ENCODE data around the gene KLHL26. TPM values are rescaled to one million over a fixed set of nuclear protein-coding genes. Genes with fewer than 3 reads are reported as not detected.

KLHL26 gene
- total and polyA plus RNA-seq, 9 of the 15 experiments (the other 6 are each of a cell fraction or from before 2014, with no cell fraction given), result 0.13 to 13.3 (median 1.4) TPM

GRCh38 chr19:18683109-18683957, 46.5 kb downstream of the KLHL26 start, which contains the start of gene CRTC1 (continued):
- TF ChIP-seq NRF1 (conservative IDR thresholded peaks at IDR 0.05 in 1 of 2, IDR thresholded peaks at IDR 0.05 in 1 of 2), result peak; percentile 93 to 94
- TF ChIP-seq, protein P1, sequence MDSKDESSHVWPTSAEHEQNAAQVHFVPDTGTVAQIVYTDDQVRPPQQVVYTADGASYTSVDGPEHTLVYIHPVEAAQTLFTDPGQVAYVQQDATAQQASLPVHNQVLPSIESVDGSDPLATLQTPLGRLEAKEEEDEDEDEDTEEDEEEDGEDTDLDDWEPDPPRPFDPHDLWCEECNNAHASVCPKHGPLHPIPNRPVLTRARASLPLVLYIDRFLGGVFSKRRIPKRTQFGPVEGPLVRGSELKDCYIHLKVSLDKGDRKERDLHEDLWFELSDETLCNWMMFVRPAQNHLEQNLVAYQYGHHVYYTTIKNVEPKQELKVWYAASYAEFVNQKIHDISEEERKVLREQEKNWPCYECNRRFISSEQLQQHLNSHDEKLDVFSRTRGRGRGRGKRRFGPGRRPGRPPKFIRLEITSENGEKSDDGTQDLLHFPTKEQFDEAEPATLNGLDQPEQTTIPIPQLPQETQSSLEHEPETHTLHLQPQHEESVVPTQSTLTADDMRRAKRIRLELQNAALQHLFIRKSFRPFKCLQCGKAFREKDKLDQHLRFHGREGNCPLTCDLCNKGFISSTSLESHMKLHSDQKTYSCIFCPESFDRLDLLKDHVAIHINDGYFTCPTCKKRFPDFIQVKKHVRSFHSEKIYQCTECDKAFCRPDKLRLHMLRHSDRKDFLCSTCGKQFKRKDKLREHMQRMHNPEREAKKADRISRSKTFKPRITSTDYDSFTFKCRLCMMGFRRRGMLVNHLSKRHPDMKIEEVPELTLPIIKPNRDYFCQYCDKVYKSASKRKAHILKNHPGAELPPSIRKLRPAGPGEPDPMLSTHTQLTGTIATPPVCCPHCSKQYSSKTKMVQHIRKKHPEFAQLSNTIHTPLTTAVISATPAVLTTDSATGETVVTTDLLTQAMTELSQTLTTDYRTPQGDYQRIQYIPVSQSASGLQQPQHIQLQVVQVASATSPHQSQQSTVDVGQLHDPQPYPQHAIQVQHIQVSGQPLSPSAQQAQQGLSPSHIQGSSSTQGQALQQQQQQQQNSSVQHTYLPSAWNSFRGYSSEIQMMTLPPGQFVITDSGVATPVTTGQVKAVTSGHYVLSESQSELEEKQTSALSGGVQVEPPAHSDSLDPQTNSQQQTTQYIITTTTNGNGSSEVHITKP (IDR thresholded peaks at IDR 0.05; ENCODE audit: partially characterized antibody), result peak; percentile 84
- TF ChIP-seq ZNF263 (CRISPR knock-in tag; IDR thresholded peaks at IDR 0.05; ENCODE audit: borderline replicate concordance), result peak; percentile 97
- no peak for TF ChIP-seq ZC3H4 (CRISPR knock-in tag; IDR thresholded peaks at IDR 0.05; ENCODE audit: borderline replicate concordance)
- peak; percentile 54 to 94 for TF ChIP-seq MAZ (CRISPR knock-in tag; conservative IDR thresholded peaks at IDR 0.05 in 1 of 2, IDR thresholded peaks at IDR 0.05 in 1 of 2)
- no peak for TF ChIP-seq SPI1 (IDR thresholded peaks at IDR 0.05; ENCODE audit: borderline replicate concordance, low read depth, low read length)
- 0 out of 2 replicates have a peak, but pooled peaks have one; percentile 9 for TF ChIP-seq SOX6 (IDR thresholded peaks at IDR 0.05)
- TF ChIP-seq TEAD2 (tag; IDR thresholded peaks at IDR 0.05), result no peak
- peak; percentile 10; the same call in 1 of the 2 replicates for TF ChIP-seq CC2D1A (IDR thresholded peaks at IDR 0.05)
- no peak for TF ChIP-seq ZNF592 (IDR thresholded peaks at IDR 0.05)
- peak; percentile 96 for TF ChIP-seq MEIS2 (IDR thresholded peaks at IDR 0.05; ENCODE audit: partially characterized antibody)
- peak; percentile 11; the same call in 1 of the 2 replicates for TF ChIP-seq JUND (IDR thresholded peaks at IDR 0.05; ENCODE audit: borderline replicate concordance, low read depth, low read length)
- TF ChIP-seq JUND (tag; IDR thresholded peaks at IDR 0.05; ENCODE audit: borderline replicate concordance, low read depth, low read length), result no peak
- 0 out of 2 replicates have a peak, but pooled peaks have one; percentile 7 for TF ChIP-seq ERF (CRISPR knock-in tag; IDR thresholded peaks at IDR 0.05)
- peak; percentile 61; the same call in 1 of the 2 replicates for TF ChIP-seq GATAD2B (IDR thresholded peaks at IDR 0.05; ENCODE audit: borderline replicate concordance)
- TF ChIP-seq RBM22 (IDR thresholded peaks at IDR 0.05; ENCODE audit: low read depth, low read length, poor library complexity, severe bottlenecking), result no peak
- TF ChIP-seq NFRKB (IDR thresholded peaks at IDR 0.05; ENCODE audit: low read depth), result peak; percentile 44; the same call in 1 of the 2 replicates
